Hematopoietic multipotent progenitor cell treated with erythropoietin and hydrocortisone succinate and interleukin-3 and kit ligand, for 4 days (in vitro differentiated cells): Measurements from ENCODE around the gene NKTR.

Experiments used
- DNase-seq: peaks from one replicate; pipeline ENCODE4 v3.0.0-alpha.2; 2015

NKTR gene

GRCh38 chr3:42651248-42652091, 51.0 kb downstream of the NKTR start:
- DNase-seq: no peak

GRCh38 chr3:42652251-42652610, 51.7 kb downstream of the NKTR start:
- DNase-seq: no peak

- peak; percentile 89 for DNase-seq
Measured at GRCh38 chr3:42652611-42653302, 52.3 kb downstream of the NKTR start.

- no peak for DNase-seq
Measured at GRCh38 chr3:42653303-42653559, 52.7 kb downstream of the NKTR start.

- DNase-seq: peak; percentile 46
Measured at GRCh38 chr3:42653560-42654330, 53.3 kb downstream of the NKTR start, which contains the start of gene ZBTB47. ZBTB47 (plus strand) TSS chr3:42653697; CDS start chr3:42658356, 4,659 bp downstream.

- DNase-seq: peak; percentile 60
Measured at GRCh38 chr3:42654331-42655201, 54.1 kb downstream of the NKTR start.

- DNase-seq: no peak
Measured at GRCh38 chr3:42655331-42655888, 54.9 kb downstream of the NKTR start.

- no peak for DNase-seq
Measured at GRCh38 chr3:42655980-42656679, 55.6 kb downstream of the NKTR start.

- no peak for DNase-seq
Measured at GRCh38 chr3:42656680-42657610, 56.5 kb downstream of the NKTR start.

GRCh38 chr3:42657675-42658074, 57.2 kb downstream of the NKTR start:
- DNase-seq: no peak

GRCh38 chr3:42658091-42658770, 57.7 kb downstream of the NKTR start:
- DNase-seq: no peak

GRCh38 chr3:42658771-42659390, 58.4 kb downstream of the NKTR start:
- DNase-seq: no peak

- no peak for DNase-seq
Measured at GRCh38 chr3:42659451-42660130, 59.1 kb downstream of the NKTR start.

GRCh38 chr3:42660131-42660715, 59.7 kb downstream of the NKTR start:
- DNase-seq: no peak

- DNase-seq: peak; percentile 71
Measured at GRCh38 chr3:42660898-42661297, 60.4 kb downstream of the NKTR start.

GRCh38 chr3:42661593-42662022, 61.1 kb downstream of the NKTR start:
- no peak for DNase-seq

- no peak for DNase-seq
Measured at GRCh38 chr3:42662037-42662812, 61.7 kb downstream of the NKTR start.
